ENCODE data around the gene SORD. TPM values are rescaled to one million over a fixed set of nuclear protein-coding genes. Genes with fewer than 3 reads are reported as not detected.
"Not testable (repeated sequence)": the region's sequence is repeated elsewhere in the genome, so short reads cannot be mapped to it uniquely, and the experiment has no call there.

SORD gene
- total and polyA plus RNA-seq, 2 donors (not counting 3 experiments of a cell fraction or from before 2014, with no cell fraction given) = 16.6 to 31.8 TPM

GRCh38 chr15:45020222-45020900 is 2.6 kb upstream of the SORD start:
- H3K9me1 ChIP-seq (replicated peaks; ENCODE audit: control insufficient read depth, extremely low read depth, insufficient read depth, low read length); H4K20me1 ChIP-seq (replicated peaks; ENCODE audit: control insufficient read depth, extremely low read depth, insufficient read depth, low read length); H3K27me3 ChIP-seq (ENCODE audit: control insufficient read depth in 2 of 2, insufficient read depth in 2 of 2, low read length in 2 of 2); H2AFZ ChIP-seq (ENCODE audit: low read depth, low read length); H3K4me2 ChIP-seq (ENCODE audit: insufficient read depth, low read length); FAIRE-seq; POLR2A ChIA-PET; H3K36me3 ChIP-seq (ENCODE audit: control insufficient read depth in 2 of 2, extremely low read depth in 1 of 2, insufficient read depth in 2 of 2, low read length in 2 of 2); H3K4me3 ChIP-seq (replicated peaks in 1 of 3; ENCODE audit: insufficient read depth in 1 of 3, low read depth in 1 of 3, low read length in 3 of 3); H3K79me2 ChIP-seq (ENCODE audit: control insufficient read depth, insufficient read depth, low read length); DNase-seq (ENCODE audit: low read depth, low spot score); BruUV-seq (replicated peaks); H3K9me3 ChIP-seq (replicated peaks; ENCODE audit: control insufficient read depth, insufficient read depth, low read length); H3K27ac ChIP-seq (ENCODE audit: insufficient read depth, low read depth, low read length); intact Hi-C loops (cut with micrococcal nuclease); dilution Hi-C loops (cut with MboI; ENCODE audit: extremely low pct_ligation_motif_present, low sequenced_read_pairs); H3K9ac ChIP-seq (replicated peaks; ENCODE audit: extremely low read depth, insufficient read depth, low read length): not testable (repeated sequence)
- peaks cover 13% of the 10 kb centered on the region for H3K4me1 ChIP-seq (ENCODE audit: control insufficient read depth, extremely low read depth, insufficient read depth, low read length)
- CTCF ChIA-PET = interaction anchor here (1.2 kb wide), 1 partner anchor 11 kb away, joined by 3 read pairs; no protein-coding TSS in a partner anchor

GRCh38 chr15:45020901-45021259 is 2.1 kb upstream of the SORD start:
- H3K4me3 ChIP-seq (replicated peaks in 1 of 3; ENCODE audit: insufficient read depth in 1 of 3, low read depth in 1 of 3, low read length in 3 of 3); BruUV-seq (replicated peaks); intact Hi-C loops (cut with micrococcal nuclease); H3K27ac ChIP-seq (ENCODE audit: insufficient read depth, low read depth, low read length); dilution Hi-C loops (cut with MboI; ENCODE audit: extremely low pct_ligation_motif_present, low sequenced_read_pairs); H3K9me3 ChIP-seq (replicated peaks; ENCODE audit: control insufficient read depth, insufficient read depth, low read length); FAIRE-seq; H3K79me2 ChIP-seq (ENCODE audit: control insufficient read depth, insufficient read depth, low read length); H3K9ac ChIP-seq (replicated peaks; ENCODE audit: extremely low read depth, insufficient read depth, low read length); H3K4me2 ChIP-seq (ENCODE audit: insufficient read depth, low read length); H2AFZ ChIP-seq (ENCODE audit: low read depth, low read length); DNase-seq (ENCODE audit: low read depth, low spot score); H3K27me3 ChIP-seq (ENCODE audit: control insufficient read depth in 2 of 2, insufficient read depth in 2 of 2, low read length in 2 of 2); H3K9me1 ChIP-seq (replicated peaks; ENCODE audit: control insufficient read depth, extremely low read depth, insufficient read depth, low read length); H4K20me1 ChIP-seq (replicated peaks; ENCODE audit: control insufficient read depth, extremely low read depth, insufficient read depth, low read length); H3K36me3 ChIP-seq (ENCODE audit: control insufficient read depth in 2 of 2, extremely low read depth in 1 of 2, insufficient read depth in 2 of 2, low read length in 2 of 2); POLR2A ChIA-PET: not testable (repeated sequence)
- peaks cover 13% of the 10 kb centered on the region for H3K4me1 ChIP-seq (ENCODE audit: control insufficient read depth, extremely low read depth, insufficient read depth, low read length)
- CTCF ChIA-PET = interaction anchor here (1.1 to 1.2 kb wide), 2 partner anchors 10 to 52 kb away, joined by 3 read pairs; no protein-coding TSS in a partner anchor

All from endothelial cell of umbilical vein (primary cell).